GM12875 (cell line): Measurements from ENCODE around the gene SMARCA5.

ENCODE experiments used
- H3K4me3 ChIP-seq: one replicate; pipeline ENCODE4 v1.5.1; 2011; ENCODE audit warnings: low read depth, low read length, control low read depth
- CTCF ChIP-seq: IDR thresholded peaks from 2 replicates; pipeline ENCODE4 v1.5.1; 2011; ENCODE audit warnings: low read depth, mild to moderate bottlenecking, control low read depth, inconsistent platforms, low read length, moderate library complexity, borderline replicate concordance; ENCODE audit not compliant: insufficient read depth

Gene SMARCA5

GRCh38 chr4:143488687-143489086 lies 24.8 kb upstream of the SMARCA5 start:
- no peak overlapping the region for H3K4me3 ChIP-seq
- no peak for TF ChIP-seq CTCF

GRCh38 chr4:143489106-143489505 lies 24.4 kb upstream of the SMARCA5 start:
- H3K4me3 ChIP-seq = no peak overlapping the region
- no peak for TF ChIP-seq CTCF

GRCh38 chr4:143498021-143498420 lies 15.5 kb upstream of the SMARCA5 start:
- H3K4me3 ChIP-seq = no peak overlapping the region
- no peak for TF ChIP-seq CTCF

GRCh38 chr4:143502231-143502630 lies 11.3 kb upstream of the SMARCA5 start:
- no peak for TF ChIP-seq CTCF
- H3K4me3 ChIP-seq = no peak overlapping the region

GRCh38 chr4:143506031-143506430 lies 7.5 kb upstream of the SMARCA5 start:
- TF ChIP-seq CTCF = no peak
- no peak overlapping the region for H3K4me3 ChIP-seq

GRCh38 chr4:143511906-143512305 lies 1.6 kb upstream of the SMARCA5 start:
- no peak overlapping the region for H3K4me3 ChIP-seq

GRCh38 chr4:143512978-143513313 lies 556 bp upstream of the SMARCA5 start:
- TF ChIP-seq CTCF = no peak

More at GRCh38 chr4:143511906-143512305, 1.6 kb upstream of the SMARCA5 start:
- TF ChIP-seq CTCF = no peak

More at GRCh38 chr4:143512978-143513313, 556 bp upstream of the SMARCA5 start:
- peak overlapping the region; percentile 99 for H3K4me3 ChIP-seq
